SKM-1 (cell line): ENCODE data around the gene TLCD2.
"Not testable (repeated sequence)": the region's sequence is repeated elsewhere in the genome, so short reads cannot be mapped to it uniquely, and the experiment has no call there.

Experiments used
- DNase-seq: peaks from one replicate; lab custom pipeline; 2025; ENCODE audit not compliant: unreplicated experiment; lab: John Stamatoyannopoulos, UW

TLCD2 gene

GRCh38 chr17:1736348-1737281, 26.4 kb upstream of the TLCD2 start:
- no peak for DNase-seq

GRCh38 chr17:1735834-1736347, 25.7 kb upstream of the TLCD2 start:
- DNase-seq = no peak

- no peak for DNase-seq
Observed at GRCh38 chr17:1735418-1735817, 25.2 kb upstream of the TLCD2 start.

- DNase-seq = no peak
Observed at GRCh38 chr17:1733759-1734158, 23.6 kb upstream of the TLCD2 start.

- DNase-seq = no peak
Observed at GRCh38 chr17:1732833-1733321, 22.7 kb upstream of the TLCD2 start.

- DNase-seq = no peak
Observed at GRCh38 chr17:1732241-1732832, 22.2 kb upstream of the TLCD2 start.

GRCh38 chr17:1731194-1731506, 21.0 kb upstream of the TLCD2 start:
- DNase-seq = no peak

GRCh38 chr17:1730326-1731193, 20.4 kb upstream of the TLCD2 start:
- no peak for DNase-seq

GRCh38 chr17:1729966-1730325, 19.8 kb upstream of the TLCD2 start:
- DNase-seq = no peak

- no peak for DNase-seq
Observed at GRCh38 chr17:1727876-1728630, 17.9 kb upstream of the TLCD2 start.

- no peak for DNase-seq
Observed at GRCh38 chr17:1727258-1727789, 17.1 kb upstream of the TLCD2 start.

- DNase-seq = no peak
Observed at GRCh38 chr17:1726626-1727257, 16.6 kb upstream of the TLCD2 start.

- DNase-seq = no peak
Observed at GRCh38 chr17:1725642-1726511, 15.7 kb upstream of the TLCD2 start.

GRCh38 chr17:1724869-1725641, 14.9 kb upstream of the TLCD2 start:
- DNase-seq = no peak

- DNase-seq = no peak
Observed at GRCh38 chr17:1724351-1724868, 14.2 kb upstream of the TLCD2 start, which contains the start of gene WDR81. Gene WDR81, plus strand, starts transcription at chr17:1724704. Its CDS starts 256 bp downstream, at chr17:1724960.

- DNase-seq = not testable (repeated sequence)
Observed at GRCh38 chr17:1722022-1722421, 11.8 kb upstream of the TLCD2 start.

- no peak for DNase-seq
Observed at GRCh38 chr17:1720856-1721386, 10.7 kb upstream of the TLCD2 start.
